Naive thymus-derived CD4-positive, alpha-beta T cell (primary cell): Measurements from ENCODE around the gene PPP1R26. TPM values are rescaled to one million over a fixed set of nuclear protein-coding genes. Genes with fewer than 3 reads are reported as not detected.

Experiments used
- ATAC-seq: fragments of 150-1000 bp; cut with Tn5 transposase; 2 replicates; pipeline ENCODE4 v1.10.0; 2021; ENCODE audit warnings: mild to moderate bottlenecking, moderate library complexity
- CTCF ChIA-PET: fragments of 350-600 bp; sonication (Branson Sonifier 250); formaldehyde crosslinking; loops from one replicate; lab custom pipeline; 2021; ENCODE audit warnings: antibody characterized with exemption; lab: Charles Lee
- POLR2A ChIA-PET: fragments of 350-600 bp; sonication (Branson Sonifier 250); formaldehyde crosslinking; loops from one replicate; lab custom pipeline; 2021; ENCODE audit warnings: antibody characterized with exemption, inconsistent platforms; lab: Charles Lee
- DNase-seq, 9 donors: peaks; one replicate each; pipeline versions ENCODE4 v3.0.0 to v3.0.0-alpha.2; 2020 to 2022; ENCODE audit warnings: mixed read lengths in 1 of 9
- H3K27ac ChIP-seq: one replicate; pipeline ENCODE4 v1.7.0; 2013; ENCODE audit warnings: mild to moderate bottlenecking, low read depth, low read length, moderate library complexity
- H3K27me3 ChIP-seq, 2 donors: one replicate each; pipeline ENCODE4 v1.7.0; 2013; ENCODE audit warnings: low read length in 2 of 2, mild to moderate bottlenecking in 2 of 2, moderate library complexity in 2 of 2; ENCODE audit not compliant: control insufficient read depth in 2 of 2, insufficient read depth in 2 of 2
- H3K36me3 ChIP-seq, 3 experiments: 1 replicate in 2 of 3; 2 replicates in 1 of 3; pipeline ENCODE4 v1.7.0; 2013; ENCODE audit warnings: low read length in 3 of 3, mild to moderate bottlenecking in 3 of 3, moderate library complexity in 1 of 3; ENCODE audit not compliant: insufficient read depth in 3 of 3, control insufficient read depth in 2 of 3
- H3K4me1 ChIP-seq, 2 donors: one replicate each; pipeline ENCODE4 v1.7.0; 2013; ENCODE audit warnings: low read length in 2 of 2, mild to moderate bottlenecking in 2 of 2, moderate library complexity in 1 of 2; ENCODE audit not compliant: control insufficient read depth in 2 of 2, insufficient read depth in 2 of 2
- H3K4me3 ChIP-seq: 2 replicates; pipeline ENCODE4 v1.7.0; 2013; ENCODE audit warnings: mild to moderate bottlenecking, low read length
- H3K9me3 ChIP-seq, 3 experiments: 1 replicate in 2 of 3; 2 replicates in 1 of 3; pipeline ENCODE4 v1.7.0; 2013; ENCODE audit warnings: low read length in 3 of 3; ENCODE audit not compliant: control insufficient read depth in 2 of 3
- H3K27ac Mint-ChIP-seq, 9 donors: one replicate each; pipeline ENCODE4 v1.8.0; 2020 to 2022; ENCODE audit warnings: mixed read lengths in 9 of 9, mild to moderate bottlenecking in 8 of 9, moderate library complexity in 5 of 9, inconsistent platforms in 2 of 9
- H3K27me3 Mint-ChIP-seq, 5 donors: one replicate each; pipeline ENCODE4 v1.8.0; 2021 to 2022; ENCODE audit warnings: mixed read lengths in 5 of 5, mild to moderate bottlenecking in 1 of 5
- H3K36me3 Mint-ChIP-seq, 5 donors: one replicate each; pipeline ENCODE4 v1.8.0; 2020 to 2022; ENCODE audit warnings: mixed read lengths in 5 of 5, mild to moderate bottlenecking in 3 of 5, inconsistent platforms in 1 of 5
- H3K4me1 Mint-ChIP-seq, 7 donors: one replicate each; pipeline ENCODE4 v1.8.0; 2020 to 2022; ENCODE audit warnings: mixed read lengths in 7 of 7, mild to moderate bottlenecking in 3 of 7, inconsistent platforms in 1 of 7
- H3K4me3 Mint-ChIP-seq, 10 donors: one replicate each; pipeline ENCODE4 v1.8.0; 2020 to 2022; ENCODE audit warnings: mild to moderate bottlenecking in 10 of 10, mixed read lengths in 10 of 10, moderate library complexity in 6 of 10, inconsistent platforms in 2 of 10
- H3K9me3 Mint-ChIP-seq, 11 donors: one replicate each; pipeline ENCODE4 v1.8.0; 2020 to 2022; ENCODE audit warnings: mixed read lengths in 11 of 11, mild to moderate bottlenecking in 4 of 11, inconsistent platforms in 1 of 11, moderate library complexity in 1 of 11
- intact Hi-C, 2 donors: fragments of 100-400 bp; cut with micrococcal nuclease; formaldehyde crosslinking; loops; one replicate each; pipeline ENCODE4 v1.15.1; 2023
- polyA plus RNA-seq, 2 donors: library from polyadenylated mRNA; unstranded; fragments of 300-500 nt; fragmentation: Illumina TruSeq; gene quantifications; one replicate each; pipeline ENCODE4 v1.2.3, GENCODE V29; 2021
- total RNA-seq, 6 experiments: library from RNA in 5 of 6; stranded (reverse) in 5 of 6; gene quantifications; 1 replicate in 5 of 6; 2 replicates in 1 of 6; pipeline ENCODE4 v1.2.3 and lab custom pipeline; 2021 to 2026

PPP1R26 gene
- total and polyA plus RNA-seq, 7 experiments from 2014 or later = 0.05 to 5.6 (median 0.19) TPM; not detected in 2

GRCh38 chr9:135507104-135508035 lies 27.8 kb downstream of the PPP1R26 start:
- Histone ChIP-seq H3K4me1 (peaks cover 0 to under 1% of the 10 kb centered on the region in 2 donors), H3K27ac (no peak overlapping the region), H3K9me3 (peaks cover 0 to 12% (median 0%) of the 10 kb centered on the region in 3 experiments), H3K4me3 (no peak overlapping the region), H3K27me3 (no peaks in the 10 kb centered on the region), H3K36me3 (peaks cover 0 to 30% (median 0%) of the 10 kb centered on the region in 3 experiments)
- Mint-ChIP-seq H3K9me3 (peaks cover 5 to 28% (median 11%) of the 10 kb centered on the region in 11 donors), H3K27ac (no peak overlapping the region), H3K4me1 (peaks cover 6 to 24% (median 14%) of the 10 kb centered on the region in 7 donors), H3K27me3 (peaks cover 0 to 6% (median 0%) of the 10 kb centered on the region in 5 donors), H3K4me3 (no peak overlapping the region), H3K36me3 (peaks cover 3 to 23% (median 11%) of the 10 kb centered on the region in 5 donors)
- POLR2A ChIA-PET = no interaction called here
- ATAC-seq (no peak), DNase-seq (peak in 1 of 9 donors; percentile 4)
- CTCF ChIA-PET = no interaction called here
- intact Hi-C loops = loop anchor here in 1 of 2 donors (10.0 kb wide), 1 partner anchor 1343 kb away; the partner anchor contains the start of gene RNU6ATAC

GRCh38 chr9:135508211-135508820 lies 28.7 kb downstream of the PPP1R26 start:
- CTCF ChIA-PET = no interaction called here
- Histone ChIP-seq H3K36me3 (peaks cover 0 to 20% (median 0%) of the 10 kb centered on the region in 3 experiments), H3K4me1 (no peaks in the 10 kb centered on the region), H3K27ac (no peak overlapping the region), H3K4me3 (no peak overlapping the region), H3K27me3 (no peaks in the 10 kb centered on the region), H3K9me3 (peaks cover 0 to 12% (median 0%) of the 10 kb centered on the region in 3 experiments)
- Mint-ChIP-seq H3K27me3 (peaks cover 0 to 6% (median 0%) of the 10 kb centered on the region in 5 donors), H3K27ac (no peak overlapping the region), H3K4me3 (no peak overlapping the region), H3K9me3 (peaks cover 5 to 28% (median 11%) of the 10 kb centered on the region in 11 donors), H3K36me3 (peaks cover 3 to 16% (median 9%) of the 10 kb centered on the region in 5 donors), H3K4me1 (peaks cover 4 to 15% (median 10%) of the 10 kb centered on the region in 7 donors)
- ATAC-seq (no peak), DNase-seq (no peak)
- POLR2A ChIA-PET = no interaction called here
- intact Hi-C loops = loop anchor here in 1 of 2 donors (10.0 kb wide), 1 partner anchor 1344 kb away; the partner anchor contains the start of gene RNU6ATAC

- H3K4me3 ChIP-seq = no peak overlapping the region
- CTCF ChIA-PET = no interaction called here
- DNase-seq = no peak
- H3K36me3 Mint-ChIP-seq = peaks cover 3 to 10% (median 8%) of the 10 kb centered on the region in 5 donors
- peaks cover 0 to 12% (median 0%) of the 10 kb centered on the region in 3 experiments for H3K9me3 ChIP-seq
- H3K27ac Mint-ChIP-seq = no peak overlapping the region
- H3K36me3 ChIP-seq = peaks cover 0 to 9% (median 0%) of the 10 kb centered on the region in 3 experiments
- no peak overlapping the region for H3K27ac ChIP-seq
- intact Hi-C loops = loop anchor here in 1 of 2 donors (10.0 kb wide), 1 partner anchor 1345 kb away; the partner anchor contains the start of gene RNU6ATAC
- peaks cover 0 to 15% (median 3%) of the 10 kb centered on the region in 7 donors for H3K4me1 Mint-ChIP-seq
- no peaks in the 10 kb centered on the region for H3K4me1 ChIP-seq
- no peak overlapping the region for H3K4me3 Mint-ChIP-seq
- POLR2A ChIA-PET = no interaction called here
- no peak for ATAC-seq
- H3K27me3 Mint-ChIP-seq = peaks cover 0 to 6% (median 0%) of the 10 kb centered on the region in 5 donors
- no peaks in the 10 kb centered on the region for H3K27me3 ChIP-seq
- H3K9me3 Mint-ChIP-seq = peaks cover 5 to 28% (median 11%) of the 10 kb centered on the region in 11 donors
These were observed 29.9 kb downstream of the PPP1R26 start for GRCh38 chr9:135509458-135509857.

GRCh38 chr9:135512241-135512603 lies 32.6 kb downstream of the PPP1R26 start:
- Histone ChIP-seq H3K27ac (no peak overlapping the region), H3K36me3 (no peaks in the 10 kb centered on the region), H3K27me3 (no peaks in the 10 kb centered on the region), H3K4me1 (no peaks in the 10 kb centered on the region), H3K4me3 (no peak overlapping the region), H3K9me3 (peaks cover 0 to 12% (median 0%) of the 10 kb centered on the region in 3 experiments)
- Mint-ChIP-seq H3K9me3 (peaks cover 5 to 28% (median 11%) of the 10 kb centered on the region in 11 donors), H3K36me3 (peaks cover 0 to 9% (median 6%) of the 10 kb centered on the region in 5 donors), H3K4me1 (peaks cover 0 to 20% (median 0%) of the 10 kb centered on the region in 7 donors), H3K27me3 (peaks cover 0 to 6% (median 0%) of the 10 kb centered on the region in 5 donors), H3K27ac (no peak overlapping the region), H3K4me3 (no peak overlapping the region)
- ATAC-seq (no peak), DNase-seq (no peak)
- intact Hi-C loops = no loop called here
- ChIA-PET POLR2A (no interaction called here), CTCF (no interaction called here)

- Histone ChIP-seq H3K36me3 (no peaks in the 10 kb centered on the region), H3K27ac (no peak overlapping the region), H3K4me1 (no peaks in the 10 kb centered on the region), H3K4me3 (no peak overlapping the region), H3K9me3 (peaks cover 0 to 11% (median 0%) of the 10 kb centered on the region in 3 experiments), H3K27me3 (no peaks in the 10 kb centered on the region)
- no peak overlapping the region for H3K4me3 Mint-ChIP-seq
- no peak for DNase-seq
- intact Hi-C loops = no loop called here
- peaks cover 0 to 20% (median 0%) of the 10 kb centered on the region in 7 donors for H3K4me1 Mint-ChIP-seq
- peaks cover 0 to 7% (median 2%) of the 10 kb centered on the region in 5 donors for H3K27me3 Mint-ChIP-seq
- CTCF ChIA-PET = no interaction called here
- H3K36me3 Mint-ChIP-seq = peaks cover 0 to 9% (median 6%) of the 10 kb centered on the region in 5 donors
- H3K9me3 Mint-ChIP-seq = peaks cover 3 to 25% (median 11%) of the 10 kb centered on the region in 11 donors
- no peak overlapping the region for H3K27ac Mint-ChIP-seq
- no peak for ATAC-seq
- POLR2A ChIA-PET = no interaction called here
These were observed 33.3 kb downstream of the PPP1R26 start for GRCh38 chr9:135512904-135513303.

- Histone ChIP-seq H3K27me3 (no peaks in the 10 kb centered on the region), H3K9me3 (peaks cover 0 to 6% (median 0%) of the 10 kb centered on the region in 3 experiments), H3K4me3 (no peak overlapping the region), H3K4me1 (no peaks in the 10 kb centered on the region), H3K27ac (no peak overlapping the region), H3K36me3 (no peaks in the 10 kb centered on the region)
- H3K4me3 Mint-ChIP-seq = no peak overlapping the region
- peak overlapping the region in 1 of 9 donors; percentile 60 for H3K27ac Mint-ChIP-seq
- ATAC-seq (no peak), DNase-seq (no peak)
- peaks cover 0 to 8% (median 5%) of the 10 kb centered on the region in 5 donors for H3K27me3 Mint-ChIP-seq
- CTCF ChIA-PET = no interaction called here
- POLR2A ChIA-PET = no interaction called here
- H3K36me3 Mint-ChIP-seq = peaks cover 0 to 9% (median 6%) of the 10 kb centered on the region in 5 donors
- intact Hi-C loops = no loop called here
- peaks cover 0 to 20% (median 10%) of the 10 kb centered on the region in 11 donors for H3K9me3 Mint-ChIP-seq
- peaks cover 0 to 20% (median 0%) of the 10 kb centered on the region in 7 donors for H3K4me1 Mint-ChIP-seq
These were observed 33.8 kb downstream of the PPP1R26 start for GRCh38 chr9:135513351-135513846.
